Right atrium auricular region (tissue), 2 donors: ENCODE data around the gene MTUS2. TPM values are rescaled to one million over a fixed set of nuclear protein-coding genes. Genes with fewer than 3 reads are reported as not detected.

Experiments used
- DNase-seq: peaks from one replicate; pipeline ENCODE4 v3.0.0-alpha.2; 2019; ENCODE audit warnings: low spot score
- H3K27ac ChIP-seq, 2 donors: fragments of 200-600 bp; sonication (generic); 1 replicate in 1 of 2; 2 replicates in 1 of 2; pipeline ENCODE4 v1.5.1; 2016 to 2019
- H3K27me3 ChIP-seq, 2 donors: fragments of 200-600 bp; sonication (generic); one replicate each; pipeline versions ENCODE4 v1.5.1 to v1.6.0; 2017 to 2019
- H3K36me3 ChIP-seq: fragments of 200-600 bp; sonication (generic); one replicate; pipeline ENCODE4 v1.5.1; 2016
- H3K4me1 ChIP-seq, 2 donors: fragments of 200-600 bp; sonication (generic); one replicate each; pipeline versions ENCODE4 v1.5.1 to v1.6.0; 2017 to 2019
- H3K4me3 ChIP-seq, 2 donors: fragments of 200-600 bp; sonication (generic); 1 replicate in 1 of 2; 2 replicates in 1 of 2; pipeline ENCODE4 v1.5.1; 2017 to 2019; ENCODE audit warnings: mild to moderate bottlenecking in 1 of 2, moderate library complexity in 1 of 2
- H3K9me3 ChIP-seq, 2 donors: fragments of 200-600 bp; sonication (generic); one replicate each; pipeline ENCODE4 v1.5.1; 2019
- total RNA-seq, 2 donors: library from RNA; depleted of rRNA; stranded (reverse); fragments of >200 nt; gene quantifications; one replicate each; pipeline ENCODE4 v1.1.0, GENCODE V29; 2016
- TF ChIP-seq, protein P1 (sequence below), 2 donors: fragments of 200-600 bp; sonication (generic); IDR thresholded peaks; one replicate each; pipeline ENCODE4 v1.5.1; 2019; ENCODE audit warnings: antibody characterized with exemption in 2 of 2

MTUS2 gene
- total RNA-seq, 2 donors from 2014 or later, result 34.6 to 142 TPM

DNA sequence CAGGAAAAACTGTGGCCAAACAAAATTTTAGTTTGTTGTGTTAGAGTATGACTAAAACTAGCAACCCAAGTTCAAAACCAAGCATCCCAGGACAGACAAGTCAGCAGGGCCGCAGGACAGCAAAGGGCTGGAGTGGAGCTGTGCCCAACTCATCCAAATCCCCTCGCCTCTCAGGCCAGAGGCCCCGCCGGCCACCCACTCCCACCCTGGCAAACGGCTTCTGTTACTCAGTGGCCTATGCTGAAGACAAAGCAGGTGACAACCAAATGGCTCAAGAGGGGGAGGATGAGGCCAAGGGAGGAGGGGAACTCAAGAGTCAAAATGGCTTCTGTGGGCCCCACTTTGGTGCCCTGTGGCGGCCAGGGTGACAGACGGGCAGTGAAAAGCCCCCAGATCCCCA is 705.6 kb downstream of the MTUS2 start:
- no peaks in the 10 kb centered on the region for H3K9me3 ChIP-seq
- H3K27ac ChIP-seq, result no peak overlapping the region
- no peak overlapping the region for H3K4me3 ChIP-seq
- TF ChIP-seq, protein P1, sequence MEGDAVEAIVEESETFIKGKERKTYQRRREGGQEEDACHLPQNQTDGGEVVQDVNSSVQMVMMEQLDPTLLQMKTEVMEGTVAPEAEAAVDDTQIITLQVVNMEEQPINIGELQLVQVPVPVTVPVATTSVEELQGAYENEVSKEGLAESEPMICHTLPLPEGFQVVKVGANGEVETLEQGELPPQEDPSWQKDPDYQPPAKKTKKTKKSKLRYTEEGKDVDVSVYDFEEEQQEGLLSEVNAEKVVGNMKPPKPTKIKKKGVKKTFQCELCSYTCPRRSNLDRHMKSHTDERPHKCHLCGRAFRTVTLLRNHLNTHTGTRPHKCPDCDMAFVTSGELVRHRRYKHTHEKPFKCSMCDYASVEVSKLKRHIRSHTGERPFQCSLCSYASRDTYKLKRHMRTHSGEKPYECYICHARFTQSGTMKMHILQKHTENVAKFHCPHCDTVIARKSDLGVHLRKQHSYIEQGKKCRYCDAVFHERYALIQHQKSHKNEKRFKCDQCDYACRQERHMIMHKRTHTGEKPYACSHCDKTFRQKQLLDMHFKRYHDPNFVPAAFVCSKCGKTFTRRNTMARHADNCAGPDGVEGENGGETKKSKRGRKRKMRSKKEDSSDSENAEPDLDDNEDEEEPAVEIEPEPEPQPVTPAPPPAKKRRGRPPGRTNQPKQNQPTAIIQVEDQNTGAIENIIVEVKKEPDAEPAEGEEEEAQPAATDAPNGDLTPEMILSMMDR (IDR thresholded peaks at IDR 0.05), result no peak
- H3K4me1 ChIP-seq, result peaks cover 0 to 19% of the 10 kb centered on the region in 2 donors
- peaks cover 48% of the 10 kb centered on the region for H3K36me3 ChIP-seq
- no peak for DNase-seq
- H3K27me3 ChIP-seq, result no peaks in the 10 kb centered on the region

DNA sequence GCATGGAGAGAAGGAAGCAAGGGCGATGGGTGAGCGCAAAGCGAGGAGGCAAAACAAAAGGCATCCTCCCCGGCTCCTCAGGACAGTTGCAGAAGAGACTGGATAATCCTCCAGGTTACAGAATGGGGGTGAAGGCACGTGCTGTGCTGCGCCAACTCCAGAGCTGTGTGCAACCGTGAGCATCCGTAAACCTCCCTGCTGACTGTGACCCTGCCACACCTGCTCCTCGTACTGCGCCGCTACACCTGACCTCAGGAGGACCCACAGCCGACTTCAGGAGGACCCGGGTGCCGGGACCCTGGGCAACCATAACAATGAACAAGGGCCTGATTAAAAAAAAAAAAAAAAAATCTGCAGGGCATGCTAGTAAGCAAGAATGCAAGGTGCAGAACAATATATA is 706.6 kb downstream of the MTUS2 start:
- no peak for DNase-seq
- Histone ChIP-seq H3K9me3 (no peaks in the 10 kb centered on the region), H3K4me3 (no peak overlapping the region), H3K36me3 (peaks cover 40% of the 10 kb centered on the region), H3K27me3 (no peaks in the 10 kb centered on the region), H3K4me1 (peaks cover 0 to 19% of the 10 kb centered on the region in 2 donors), H3K27ac (no peak overlapping the region)
- TF ChIP-seq, protein P1 (IDR thresholded peaks at IDR 0.05), result no peak

DNA sequence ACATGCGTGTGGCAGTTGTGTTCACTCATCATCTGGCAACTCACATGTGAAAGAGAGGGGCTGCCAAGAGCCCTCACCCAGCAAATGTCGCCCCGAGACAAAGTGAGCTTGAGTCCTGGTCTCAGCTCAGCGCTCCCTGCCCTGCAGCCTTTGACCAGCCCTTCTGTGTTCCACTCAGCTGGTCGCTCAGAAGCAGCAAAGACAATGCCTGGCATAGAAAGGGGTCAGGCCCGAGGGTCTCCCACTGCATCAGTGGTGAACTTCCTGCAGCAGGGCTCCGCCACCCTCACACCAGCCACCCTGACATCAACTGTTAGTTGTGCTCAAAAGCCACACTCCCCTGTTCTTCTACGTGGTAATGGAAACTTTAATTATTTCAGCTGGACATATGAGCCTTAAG is 707.4 kb downstream of the MTUS2 start:
- Histone ChIP-seq H3K9me3 (no peaks in the 10 kb centered on the region), H3K27ac (no peak overlapping the region), H3K4me3 (no peak overlapping the region), H3K4me1 (peaks cover 0 to 19% of the 10 kb centered on the region in 2 donors), H3K27me3 (no peaks in the 10 kb centered on the region), H3K36me3 (peaks cover 39% of the 10 kb centered on the region)
- TF ChIP-seq, protein P1 (IDR thresholded peaks at IDR 0.05), result no peak
- no peak for DNase-seq

DNA sequence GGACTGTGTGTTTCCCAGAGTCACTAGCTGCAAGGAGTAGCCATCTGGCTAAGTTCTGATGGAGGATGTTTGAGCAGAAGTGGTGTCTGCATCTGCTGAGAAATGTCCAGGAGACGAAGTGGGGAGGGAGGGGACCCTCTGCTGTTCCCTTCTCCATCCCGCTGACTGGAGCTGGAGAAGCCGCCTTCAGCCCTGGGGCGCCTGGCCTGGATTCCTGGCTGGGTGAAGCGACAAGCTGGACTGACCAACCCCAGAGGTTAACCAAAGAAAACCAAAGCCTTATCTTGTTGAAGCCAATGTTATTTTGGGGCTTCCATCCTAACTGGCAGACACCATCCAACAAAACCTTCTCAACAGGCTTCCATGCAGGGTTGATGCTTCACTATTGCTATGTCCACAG is 707.8 kb downstream of the MTUS2 start:
- Histone ChIP-seq H3K27me3 (no peaks in the 10 kb centered on the region), H3K9me3 (no peaks in the 10 kb centered on the region)
- TF ChIP-seq, protein P1 (IDR thresholded peaks at IDR 0.05), result no peak

DNA sequence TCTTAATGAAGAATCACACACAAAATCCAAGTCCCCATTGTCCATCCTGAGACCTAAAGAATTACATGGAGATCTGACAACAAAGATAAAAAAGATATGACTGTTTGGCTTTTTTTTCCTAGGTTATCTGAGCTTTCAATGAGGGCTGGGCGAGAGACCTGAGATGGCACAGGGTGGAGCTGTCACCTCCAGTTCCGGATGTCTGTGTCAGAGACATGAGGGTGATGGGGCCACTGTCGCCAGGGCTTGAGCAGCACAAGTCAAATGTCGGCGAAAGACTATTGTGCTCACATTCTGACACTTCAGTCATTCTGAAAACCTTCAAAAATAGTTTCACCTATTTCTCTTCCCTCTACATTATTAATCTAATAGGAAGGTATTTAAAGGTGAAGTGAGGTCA is 709.6 kb downstream of the MTUS2 start:
- peaks cover 35% of the 10 kb centered on the region for H3K36me3 ChIP-seq

More for the DNA sequence above, 707.8 kb downstream of the MTUS2 start:
- Histone ChIP-seq H3K36me3 (peaks cover 39% of the 10 kb centered on the region), H3K27ac (no peak overlapping the region), H3K4me1 (peaks cover 0 to 17% of the 10 kb centered on the region in 2 donors), H3K4me3 (no peak overlapping the region)
- DNase-seq, result no peak

DNA sequence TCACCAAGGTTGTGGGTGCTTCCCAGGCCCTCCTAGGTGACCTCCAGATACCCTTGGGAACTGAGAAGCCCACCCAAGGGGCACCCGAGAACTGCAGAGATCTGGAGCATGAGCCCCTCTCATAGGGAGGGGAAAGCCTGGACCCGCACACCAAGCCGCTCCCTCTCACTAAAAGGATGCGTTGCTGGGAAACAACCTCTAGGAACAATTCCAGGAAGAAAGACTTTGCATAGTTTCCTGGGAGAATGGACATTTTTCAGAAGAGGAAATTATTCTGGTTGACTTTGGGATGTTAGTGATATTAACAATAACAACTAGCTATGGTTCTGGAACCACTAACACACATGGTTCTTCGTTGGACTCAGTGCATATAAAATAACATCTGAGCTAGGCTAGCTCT is 710.8 kb downstream of the MTUS2 start:
- Histone ChIP-seq H3K9me3 (no peaks in the 10 kb centered on the region), H3K27me3 (no peaks in the 10 kb centered on the region), H3K36me3 (peaks cover 40% of the 10 kb centered on the region), H3K4me1 (no peaks in the 10 kb centered on the region), H3K4me3 (no peak overlapping the region), H3K27ac (no peak overlapping the region)
- TF ChIP-seq, protein P1 (IDR thresholded peaks at IDR 0.05), result no peak
- no peak for DNase-seq

More for the DNA sequence above, 709.6 kb downstream of the MTUS2 start:
- H3K4me1 ChIP-seq, result peaks cover 0 to 3% of the 10 kb centered on the region in 2 donors
- no peak overlapping the region for H3K27ac ChIP-seq
- DNase-seq, result no peak
- TF ChIP-seq, protein P1 (IDR thresholded peaks at IDR 0.05), result no peak
- H3K9me3 ChIP-seq, result no peaks in the 10 kb centered on the region
- H3K27me3 ChIP-seq, result no peaks in the 10 kb centered on the region
- H3K4me3 ChIP-seq, result no peak overlapping the region
